Measurements from ENCODE around the gene STRADA.

STRADA gene

GRCh38 chr17:63741408-63742173 is at the start of gene STRADA:
STRADA (minus strand) TSS chr17:63741799; CDS start chr17:63728369, 13,430 bp downstream.
- TF ChIP-seq CTCF (IDR thresholded peaks at IDR 0.05; ENCODE audit: unreplicated experiment in 3 of 3): no peak
- Mint-ChIP-seq H3K27me3 (ENCODE audit: low read depth) (no peaks in the 10 kb centered on the region), H3K4me3 (peak within 1 kb of the TSS; percentile 84 to 90 (median 88)), H3K36me3 (ENCODE audit: low read depth) (peaks cover 12% of the 10 kb centered on the region), H3K9me3 (no peaks in the 10 kb centered on the region), H3K27ac (peak within 1 kb of the TSS; percentile 94 to 97 (median 95)), H3K4me1 (peaks cover 11% of the 10 kb centered on the region)

- Mint-ChIP-seq H3K27ac (no peak overlapping the region), H3K36me3 (ENCODE audit: low read depth) (peaks cover 47% of the 10 kb centered on the region), H3K9me3 (no peaks in the 10 kb centered on the region), H3K27me3 (ENCODE audit: low read depth) (no peaks in the 10 kb centered on the region), H3K4me3 (no peak overlapping the region), H3K4me1 (no peaks in the 10 kb centered on the region)
- TF ChIP-seq CTCF (IDR thresholded peaks at IDR 0.05; ENCODE audit: unreplicated experiment in 3 of 3): no peak
Measured at GRCh38 chr17:63790057-63790456, 48.5 kb upstream of the STRADA start.

- no peak overlapping the region for H3K27ac Mint-ChIP-seq
- H3K4me1 Mint-ChIP-seq: no peaks in the 10 kb centered on the region
- H3K36me3 Mint-ChIP-seq (ENCODE audit: low read depth): peaks cover 36% of the 10 kb centered on the region
- H3K9me3 Mint-ChIP-seq: no peaks in the 10 kb centered on the region
- H3K4me3 Mint-ChIP-seq: no peak overlapping the region
- TF ChIP-seq CTCF (IDR thresholded peaks at IDR 0.05; ENCODE audit: unreplicated experiment in 3 of 3): no peak
- H3K27me3 Mint-ChIP-seq (ENCODE audit: low read depth): no peaks in the 10 kb centered on the region
Measured at GRCh38 chr17:63786971-63787711, 45.5 kb upstream of the STRADA start.

GRCh38 chr17:63786117-63786516 is 44.5 kb upstream of the STRADA start:
- Mint-ChIP-seq H3K4me1 (no peaks in the 10 kb centered on the region), H3K27ac (no peak overlapping the region), H3K4me3 (no peak overlapping the region), H3K9me3 (no peaks in the 10 kb centered on the region), H3K27me3 (ENCODE audit: low read depth) (no peaks in the 10 kb centered on the region), H3K36me3 (ENCODE audit: low read depth) (peaks cover 39% of the 10 kb centered on the region)
- no peak for TF ChIP-seq CTCF (IDR thresholded peaks at IDR 0.05; ENCODE audit: unreplicated experiment in 3 of 3)

- Mint-ChIP-seq H3K4me1 (no peaks in the 10 kb centered on the region), H3K27me3 (ENCODE audit: low read depth) (no peaks in the 10 kb centered on the region), H3K9me3 (no peaks in the 10 kb centered on the region), H3K36me3 (ENCODE audit: low read depth) (peaks cover 44% of the 10 kb centered on the region), H3K4me3 (no peak overlapping the region), H3K27ac (no peak overlapping the region)
- no peak for TF ChIP-seq CTCF (IDR thresholded peaks at IDR 0.05; ENCODE audit: unreplicated experiment in 3 of 3)
Measured at GRCh38 chr17:63785556-63785955, 44.0 kb upstream of the STRADA start.

All from nephron (organoid).